GM12872 (cell line): Measurements from ENCODE around the gene KLF13.

Experiments used
- CTCF ChIP-seq: IDR thresholded peaks from 3 replicates; pipeline ENCODE4 v1.5.1; 2011; ENCODE audit warnings: low read depth, mild to moderate bottlenecking, low read length, moderate library complexity; ENCODE audit not compliant: insufficient read depth

Gene KLF13

GRCh38 chr15:31374986-31375385, 48.4 kb downstream of the KLF13 start:
- no peak for TF ChIP-seq CTCF

GRCh38 chr15:31375772-31376171, 49.1 kb downstream of the KLF13 start:
- TF ChIP-seq CTCF = no peak

GRCh38 chr15:31376511-31376910, 49.9 kb downstream of the KLF13 start:
- no peak for TF ChIP-seq CTCF

GRCh38 chr15:31377030-31377429, 50.4 kb downstream of the KLF13 start:
- TF ChIP-seq CTCF = no peak

GRCh38 chr15:31378363-31378903, 51.8 kb downstream of the KLF13 start:
- no peak for TF ChIP-seq CTCF

GRCh38 chr15:31379042-31379441, 52.4 kb downstream of the KLF13 start:
- TF ChIP-seq CTCF = no peak

GRCh38 chr15:31379577-31379976, 52.9 kb downstream of the KLF13 start:
- no peak for TF ChIP-seq CTCF
